Activated CD4-positive, alpha-beta T cell treated with anti-CD3 and anti-CD28 coated beads for 24 hours (primary cell): ENCODE results near the gene SUFU.
A peak's percentile ranks its signal among the peaks of the same experiment; 100 is the strongest.
"Not testable (repeated sequence)": the region's sequence is repeated elsewhere in the genome, so short reads cannot be mapped to it uniquely, and the experiment has no call there.

Experiments used
- DNase-seq, 2 donors: peaks; one replicate each; pipeline ENCODE4 v3.0.0-alpha.2; 2020; ENCODE audit warnings: low read depth in 2 of 2

The SUFU gene

DNA sequence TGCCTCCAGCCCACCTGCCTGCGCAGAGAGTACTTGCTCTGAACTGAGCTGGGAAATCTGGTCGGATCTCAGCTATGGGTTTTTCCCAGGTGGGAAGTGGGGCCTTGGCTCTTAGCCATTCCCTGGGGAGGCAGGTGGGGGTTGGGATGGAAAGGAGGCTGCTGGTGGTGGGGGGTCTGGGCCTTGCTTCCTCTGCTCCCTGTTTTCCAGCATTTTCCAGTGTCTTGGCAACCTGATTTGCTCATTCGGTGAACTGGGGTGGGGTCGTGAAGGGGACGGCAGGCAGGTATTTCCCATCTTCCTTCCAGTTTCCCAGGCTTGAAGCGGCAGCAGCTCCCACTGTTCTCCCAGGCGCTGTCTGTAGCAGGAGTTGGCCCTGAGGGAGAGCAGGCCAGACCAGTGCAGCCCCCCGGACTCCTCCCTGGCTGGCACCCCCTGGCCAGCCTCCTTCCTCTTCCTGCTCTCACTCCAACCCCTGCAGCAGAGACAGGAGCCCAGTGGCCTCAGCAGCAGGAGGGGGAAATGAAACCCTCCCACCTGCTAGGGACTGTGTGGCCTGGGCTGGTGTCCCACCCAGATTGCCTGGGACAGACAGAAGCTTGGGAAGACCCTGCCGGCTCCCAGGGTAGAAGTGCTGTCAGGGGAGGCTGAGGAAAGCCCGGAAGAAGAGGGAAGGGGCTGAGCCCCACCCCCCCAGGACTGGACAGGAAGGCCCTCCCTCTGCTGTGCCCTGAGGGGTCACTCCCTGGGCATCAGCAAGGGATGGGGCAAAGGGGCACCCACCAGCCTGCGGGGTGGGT, 147.1 kb downstream of the SUFU start:
- no peak for DNase-seq

DNA sequence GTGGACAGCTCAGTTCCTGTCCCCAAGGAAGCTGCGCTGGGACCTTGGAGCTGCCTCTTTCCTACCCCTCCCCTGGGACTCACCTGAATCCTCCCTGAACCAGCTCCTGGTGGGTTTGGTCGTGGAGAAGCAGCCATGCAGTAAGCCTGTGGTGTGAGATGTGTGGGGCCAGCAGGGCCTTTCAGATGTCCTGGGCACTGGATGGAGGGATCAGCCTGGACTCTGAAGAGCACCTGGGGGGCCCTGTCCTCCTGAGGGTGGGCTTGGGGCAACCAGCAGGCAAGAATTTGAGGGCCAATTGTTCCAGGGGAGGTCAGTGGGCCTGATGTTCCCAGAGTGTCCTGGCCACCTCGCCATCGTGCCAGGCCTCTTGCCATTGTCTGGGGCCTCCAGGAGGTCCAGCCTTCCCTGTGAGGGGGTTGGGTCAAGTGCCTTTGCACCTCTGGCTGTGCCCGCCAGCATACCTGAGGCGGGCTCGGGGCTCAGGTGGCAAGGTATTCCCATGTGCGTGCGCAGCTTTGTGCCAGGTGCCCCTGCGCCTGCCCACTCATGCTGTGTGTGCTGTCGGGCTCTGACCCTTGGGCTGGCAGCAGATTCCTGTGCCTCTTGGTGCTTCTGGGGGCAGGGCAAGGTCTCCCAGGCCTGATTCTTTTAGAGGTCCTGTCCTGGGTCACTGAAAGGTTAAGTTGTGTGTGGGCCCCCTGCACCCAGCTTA, 147.8 kb downstream of the SUFU start:
- no peak for DNase-seq

DNA sequence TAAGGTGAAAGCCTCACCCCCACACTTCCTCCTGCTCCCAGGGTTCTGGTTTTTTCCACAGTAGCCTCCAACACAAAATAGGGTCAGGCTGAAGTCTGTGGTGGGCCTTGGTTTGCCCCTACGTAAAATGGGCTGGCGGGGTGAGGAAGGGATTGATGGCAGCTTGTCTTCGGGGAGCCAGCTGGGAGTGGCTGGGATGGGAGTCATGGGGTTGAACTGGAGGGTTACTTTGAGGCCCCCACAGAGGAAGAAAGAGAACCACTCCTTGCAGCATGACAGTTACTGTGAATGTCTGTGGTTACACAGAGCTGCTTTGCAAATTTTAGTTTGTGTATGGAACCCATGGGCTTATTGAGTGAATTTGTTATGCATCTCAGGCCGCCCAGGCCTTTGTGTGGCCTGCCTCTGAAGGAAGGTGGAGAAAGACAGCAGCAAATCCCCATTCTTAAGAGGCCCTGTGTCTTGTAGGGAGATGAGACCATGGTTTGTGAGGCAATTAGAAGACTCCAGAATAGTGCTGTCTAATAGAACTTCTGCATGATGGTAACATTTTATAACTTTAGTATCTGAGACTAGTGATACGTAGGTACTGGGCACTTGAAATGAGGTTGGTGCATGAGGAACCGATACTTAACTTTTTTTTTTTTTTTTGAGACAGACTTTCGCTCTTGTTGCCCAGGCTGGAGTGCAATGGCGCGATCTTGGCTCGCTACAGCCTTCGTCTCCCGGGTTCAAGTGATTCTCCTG, 148.6 kb downstream of the SUFU start:
- DNase-seq = no peak

DNA sequence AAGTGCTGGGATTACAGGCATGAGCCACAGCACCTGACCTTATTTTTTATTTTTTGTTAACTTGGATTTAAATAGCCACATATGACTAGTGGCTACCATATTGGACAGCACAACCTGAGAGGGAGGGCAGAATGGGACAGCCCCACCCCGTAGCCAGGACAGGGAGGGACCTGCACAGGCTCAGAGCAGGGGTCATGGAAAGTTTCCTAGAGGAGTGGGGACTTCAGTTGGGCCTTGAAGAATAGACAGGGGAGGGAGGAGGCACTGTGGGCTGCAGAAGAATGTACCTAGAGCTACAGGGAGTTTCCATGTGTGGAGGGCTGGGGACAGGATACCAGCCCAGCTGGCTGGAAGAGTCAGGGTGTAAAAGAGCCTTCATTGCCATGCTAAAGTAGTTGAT, 149.3 kb downstream of the SUFU start:
- DNase-seq = no peak

DNA sequence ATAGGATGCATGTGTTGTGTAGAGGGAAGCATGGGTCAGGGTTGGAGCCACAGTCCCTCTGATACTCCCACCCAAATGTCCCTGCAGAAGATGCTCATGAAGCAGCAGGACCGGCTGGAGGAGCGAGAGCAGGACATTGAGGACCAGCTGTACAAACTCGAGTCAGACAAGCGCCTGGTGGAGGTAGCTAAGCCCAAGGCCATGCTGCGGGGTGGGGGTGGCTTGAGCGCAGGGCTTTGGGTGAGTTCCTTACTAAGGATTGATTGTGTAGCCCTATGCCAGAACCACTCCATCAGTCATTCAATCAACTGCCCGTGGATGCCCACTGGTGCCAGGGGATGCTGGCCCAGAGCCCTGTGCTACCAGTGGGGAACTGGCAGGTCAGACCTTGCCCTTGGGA, 150.8 kb downstream of the SUFU start:
- DNase-seq = no peak

DNA sequence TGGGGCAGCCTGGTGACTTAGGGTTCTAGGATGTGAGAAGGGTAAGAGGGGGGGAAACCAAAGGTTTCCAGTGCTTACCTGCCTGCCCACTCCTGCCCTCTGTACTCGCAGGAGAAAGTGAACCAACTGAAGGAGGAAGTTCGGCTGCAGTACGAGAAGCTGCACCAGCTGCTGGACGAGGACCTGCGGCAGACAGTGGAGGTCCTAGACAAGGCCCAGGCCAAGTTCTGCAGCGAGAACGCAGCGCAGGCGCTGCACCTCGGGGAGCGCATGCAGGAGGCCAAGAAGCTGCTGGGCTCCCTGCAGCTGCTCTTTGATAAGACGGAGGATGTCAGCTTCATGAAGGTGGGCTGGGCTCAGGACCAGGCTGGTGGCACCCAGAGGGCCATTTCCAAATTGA, 151.2 kb downstream of the SUFU start:
- DNase-seq = no peak

DNA sequence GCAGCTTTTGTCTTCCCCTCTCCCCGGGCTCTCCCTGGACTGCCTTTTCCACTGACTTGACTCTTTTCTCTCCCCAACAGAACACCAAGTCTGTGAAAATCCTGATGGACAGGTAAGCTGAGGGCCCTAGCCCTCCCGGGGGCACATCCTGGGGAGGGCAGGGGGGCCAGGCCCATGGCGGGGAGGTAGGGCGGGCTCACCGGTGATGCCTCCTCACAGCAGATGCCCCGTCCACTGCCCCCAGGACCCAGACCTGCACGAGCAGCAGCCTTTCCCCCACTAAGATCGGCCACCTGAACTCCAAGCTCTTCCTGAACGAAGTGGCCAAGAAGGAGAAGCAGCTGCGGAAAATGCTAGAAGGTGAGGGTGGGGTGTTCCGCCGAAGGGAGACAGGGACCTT, 152.3 kb downstream of the SUFU start:
- DNase-seq = no peak

DNA sequence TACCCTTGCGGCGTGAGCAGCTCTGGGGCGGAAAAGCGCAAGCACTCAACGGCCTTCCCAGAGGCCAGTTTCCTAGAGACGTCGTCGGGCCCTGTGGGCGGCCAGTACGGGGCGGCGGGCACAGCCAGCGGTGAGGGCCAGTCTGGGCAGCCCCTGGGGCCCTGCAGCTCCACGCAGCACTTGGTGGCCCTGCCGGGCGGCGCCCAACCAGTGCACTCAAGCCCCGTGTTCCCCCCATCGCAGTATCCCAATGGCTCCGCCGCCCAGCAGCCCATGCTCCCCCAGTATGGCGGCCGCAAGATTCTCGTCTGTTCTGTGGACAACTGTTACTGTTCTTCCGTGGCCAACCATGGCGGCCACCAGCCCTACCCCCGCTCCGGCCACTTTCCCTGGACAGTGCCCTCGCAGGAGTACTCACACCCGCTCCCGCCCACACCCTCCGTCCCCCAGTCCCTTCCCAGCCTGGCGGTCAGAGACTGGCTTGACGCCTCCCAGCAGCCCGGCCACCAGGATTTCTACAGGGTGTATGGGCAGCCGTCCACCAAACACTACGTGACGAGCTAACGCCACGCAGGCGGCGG, 153.1 kb downstream of the SUFU start:
- no peak for DNase-seq

DNA sequence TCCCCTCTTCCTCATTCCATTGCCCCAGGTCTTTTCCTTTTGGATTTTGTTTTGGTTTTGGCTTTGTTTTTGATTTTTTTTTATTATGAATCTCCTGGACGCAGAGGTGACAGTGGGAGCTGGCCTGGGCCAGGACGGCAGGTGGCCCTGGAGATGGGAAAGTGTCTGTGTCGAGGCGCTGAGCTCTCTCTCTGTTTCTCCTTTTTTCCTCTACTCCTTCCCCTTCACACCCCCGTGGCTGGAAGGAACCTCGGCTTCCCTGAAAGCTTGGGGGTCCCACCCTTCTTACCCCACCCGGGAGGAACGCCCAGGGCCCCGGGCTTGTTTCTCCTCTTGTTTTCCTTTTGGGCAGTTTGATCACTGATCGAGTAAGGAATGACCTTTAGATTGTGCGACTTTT, 153.7 kb downstream of the SUFU start:
- no peak for DNase-seq

DNA sequence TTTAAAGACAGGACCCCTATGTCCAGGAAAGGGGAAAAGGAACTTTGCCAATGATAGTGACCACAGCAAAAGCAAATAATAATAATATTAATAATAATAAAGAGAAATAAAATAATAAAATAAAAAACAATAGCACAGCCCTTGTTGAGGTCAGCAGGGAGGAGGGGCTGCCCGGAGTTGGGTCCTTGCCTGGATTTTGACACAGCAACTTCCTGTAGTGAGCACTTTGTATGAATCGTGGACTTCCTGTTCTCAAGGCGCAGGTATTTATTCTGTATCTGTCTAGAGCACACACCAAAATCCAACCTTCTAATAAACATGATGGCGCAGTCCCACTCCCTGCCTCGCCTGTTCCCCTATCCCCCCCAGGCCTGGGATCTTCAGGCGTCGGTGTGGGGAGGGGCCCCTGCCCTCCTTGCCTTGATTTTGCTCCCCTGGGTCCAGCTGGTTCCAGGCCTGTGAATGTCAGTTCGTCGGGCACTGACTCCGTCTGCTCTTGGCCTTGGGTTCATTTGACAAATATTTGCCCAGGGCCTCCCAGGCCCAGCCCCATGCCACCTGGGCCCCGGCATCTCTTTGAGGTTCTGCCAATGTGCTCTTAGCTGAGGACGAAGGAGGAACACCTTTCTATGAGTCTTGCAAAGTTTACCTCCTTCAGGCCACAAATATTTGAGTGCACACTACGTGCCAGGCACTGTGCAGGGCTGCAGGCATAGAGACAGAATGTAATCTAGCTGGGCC, 154.4 kb downstream of the SUFU start:
- no peak for DNase-seq

DNA sequence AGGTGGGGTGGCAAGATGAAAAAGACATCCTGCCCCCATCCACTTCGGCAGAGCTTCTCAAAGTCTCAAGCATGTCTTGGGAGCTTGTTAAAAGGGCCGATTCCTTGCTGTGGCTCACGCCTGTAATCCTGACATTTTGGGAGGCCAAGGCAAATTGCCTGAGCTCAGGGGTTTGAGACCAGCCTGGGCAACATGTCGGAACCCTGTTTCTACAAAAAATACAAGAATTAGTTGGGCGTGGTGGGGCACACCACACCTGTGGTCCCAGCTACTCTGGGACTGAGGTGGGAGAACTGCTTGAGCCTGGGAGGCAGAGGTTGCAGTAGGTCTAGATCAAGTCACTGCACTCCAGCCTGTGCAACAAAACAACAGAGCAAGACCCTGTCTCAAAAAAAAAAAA, 155.0 kb downstream of the SUFU start:
- DNase-seq = no peak

DNA sequence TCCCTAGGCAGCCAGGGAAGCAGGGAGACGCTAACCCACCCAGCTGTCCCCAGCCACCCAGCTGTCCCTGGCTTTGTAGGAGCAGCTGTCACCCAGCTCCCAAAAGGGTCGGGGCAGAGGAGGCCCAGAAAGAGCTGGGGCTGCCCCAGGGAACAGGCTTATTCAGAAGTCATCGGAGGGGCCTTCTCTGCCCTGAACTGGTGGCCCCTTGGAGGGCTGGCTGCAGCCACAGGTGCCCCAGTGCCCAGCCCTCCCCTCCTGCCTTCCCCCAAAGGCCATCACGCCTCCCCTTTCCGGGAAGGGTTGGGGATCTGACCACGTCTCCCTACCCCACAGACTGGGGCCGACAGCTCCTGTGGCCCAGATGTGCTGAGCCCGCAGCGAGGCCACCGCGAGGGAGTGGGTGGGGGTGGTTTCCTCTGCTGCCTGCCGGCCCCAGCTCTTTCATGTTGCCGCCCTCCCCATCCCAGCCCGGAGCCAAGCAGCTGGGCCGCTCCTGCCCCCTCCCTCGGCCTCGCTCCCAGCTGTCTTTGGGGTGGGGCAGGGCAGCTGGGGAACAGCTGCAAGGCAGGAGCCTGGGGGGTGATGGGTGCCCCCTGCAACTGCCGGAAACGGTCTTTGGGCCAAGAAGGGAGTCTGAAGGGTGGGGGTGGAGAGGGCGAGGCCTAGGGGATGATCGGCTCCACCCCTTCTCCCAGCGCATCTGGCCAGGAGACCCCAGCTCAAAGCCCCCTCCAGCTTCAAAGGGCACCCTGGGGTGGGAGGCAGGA, 157.3 kb downstream of the SUFU start:
- peak; percentile 49 to 65 for DNase-seq

DNA sequence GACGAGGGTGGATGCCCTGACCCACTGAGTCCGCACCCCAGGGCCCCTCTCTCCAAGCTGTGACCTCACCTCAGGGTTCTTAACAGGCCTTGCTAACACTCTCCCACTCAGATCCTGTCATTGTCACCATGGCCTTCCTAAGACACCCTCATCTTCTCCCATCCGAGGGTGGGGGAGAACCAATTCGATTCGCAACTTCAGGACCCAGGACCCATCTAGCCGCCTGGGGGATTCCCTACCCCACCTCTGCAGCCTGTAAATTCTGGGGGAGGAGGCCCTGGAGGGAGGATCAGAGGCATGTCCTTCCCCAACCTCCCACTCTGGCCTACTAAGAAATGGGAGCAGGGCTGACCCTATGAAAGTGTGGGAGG, 157.9 kb downstream of the SUFU start:
- no peak for DNase-seq

DNA sequence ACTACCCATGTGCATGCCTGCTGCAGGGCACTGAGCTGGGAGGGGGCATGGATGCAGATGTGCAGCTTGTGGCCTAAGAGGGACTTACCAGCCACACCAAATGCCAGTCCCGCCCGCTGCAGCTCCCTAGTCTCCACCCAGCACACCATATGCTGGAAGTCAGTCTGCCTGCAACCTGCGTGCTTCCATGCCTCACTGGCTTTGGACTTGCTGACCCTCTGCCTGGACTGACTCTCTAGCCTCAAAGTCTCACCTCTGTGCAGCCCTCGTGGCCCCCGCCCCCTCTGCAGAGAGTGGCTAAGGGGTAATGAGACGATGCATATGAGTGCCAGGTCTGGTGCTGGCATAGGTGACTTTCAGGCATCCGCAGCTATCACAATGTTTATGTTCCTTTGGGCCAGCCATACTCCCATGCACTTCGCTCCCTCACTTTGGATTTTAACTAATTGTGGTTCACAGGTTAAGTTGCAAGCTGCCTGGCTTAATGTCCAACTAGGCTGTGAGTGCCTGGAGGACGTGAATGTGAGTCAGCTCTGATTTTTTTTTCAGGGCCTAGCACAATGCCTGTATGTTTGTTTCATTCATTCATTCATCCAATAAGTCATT, 162.2 kb downstream of the SUFU start:
- DNase-seq = no peak

DNA sequence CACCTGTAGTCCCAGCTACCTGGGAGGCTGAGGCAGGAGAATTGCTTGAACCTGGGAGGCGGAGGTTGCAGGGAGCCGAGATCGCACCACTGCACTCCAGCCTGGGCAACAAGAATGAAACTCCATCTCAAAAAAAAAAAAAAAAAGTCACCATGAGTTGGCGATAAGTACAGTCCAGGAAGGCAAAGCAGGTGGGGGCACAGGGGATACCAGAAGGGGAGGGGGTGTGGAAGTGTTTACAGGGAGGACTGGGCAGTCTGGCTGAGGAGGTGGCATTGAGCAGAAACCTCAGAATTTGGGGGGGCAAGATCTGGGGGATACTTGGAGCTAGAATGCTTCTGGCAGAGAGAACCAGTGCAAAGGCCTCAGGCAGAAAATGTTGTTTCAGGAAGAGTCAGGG, 163.6 kb downstream of the SUFU start:
- not testable (repeated sequence) for DNase-seq

DNA sequence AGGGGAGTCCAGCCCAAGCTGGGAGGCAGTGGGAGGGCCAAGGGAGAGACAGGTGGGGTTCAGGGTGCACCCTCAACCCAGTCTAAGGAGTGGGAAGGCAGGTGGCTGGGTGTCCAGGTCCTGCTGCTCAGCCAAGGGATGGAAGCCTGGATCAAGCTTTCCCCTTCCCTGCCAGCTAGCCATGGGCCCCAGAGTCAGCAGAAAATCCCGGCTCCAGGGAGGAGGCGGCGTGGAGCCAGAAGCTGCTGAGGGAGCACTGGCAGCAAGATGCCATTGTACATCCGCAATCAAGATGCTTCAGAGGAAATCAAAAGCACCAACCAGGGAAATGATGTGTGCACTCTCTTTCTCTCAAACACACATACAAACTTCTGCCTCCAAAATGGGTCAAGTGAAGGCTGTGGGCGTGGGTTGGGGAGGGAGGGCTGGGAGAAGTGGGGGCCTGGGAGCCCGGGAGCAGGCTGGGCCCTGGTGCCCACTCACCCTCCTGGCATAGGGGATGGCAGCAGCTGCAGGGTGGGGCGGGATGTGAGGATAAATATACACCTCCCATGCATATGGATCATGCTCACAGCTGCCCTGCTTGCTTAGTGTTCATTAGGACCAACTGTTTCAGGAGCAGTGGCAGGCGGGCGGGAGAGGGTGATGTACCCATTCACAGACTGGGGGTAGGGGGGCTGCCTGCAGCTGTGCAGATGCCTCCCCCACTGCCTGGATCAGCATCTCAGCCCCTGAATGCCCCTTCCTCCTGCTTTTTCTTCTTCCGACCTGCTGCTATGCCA, 164.7 kb downstream of the SUFU start:
- no peak for DNase-seq

DNA sequence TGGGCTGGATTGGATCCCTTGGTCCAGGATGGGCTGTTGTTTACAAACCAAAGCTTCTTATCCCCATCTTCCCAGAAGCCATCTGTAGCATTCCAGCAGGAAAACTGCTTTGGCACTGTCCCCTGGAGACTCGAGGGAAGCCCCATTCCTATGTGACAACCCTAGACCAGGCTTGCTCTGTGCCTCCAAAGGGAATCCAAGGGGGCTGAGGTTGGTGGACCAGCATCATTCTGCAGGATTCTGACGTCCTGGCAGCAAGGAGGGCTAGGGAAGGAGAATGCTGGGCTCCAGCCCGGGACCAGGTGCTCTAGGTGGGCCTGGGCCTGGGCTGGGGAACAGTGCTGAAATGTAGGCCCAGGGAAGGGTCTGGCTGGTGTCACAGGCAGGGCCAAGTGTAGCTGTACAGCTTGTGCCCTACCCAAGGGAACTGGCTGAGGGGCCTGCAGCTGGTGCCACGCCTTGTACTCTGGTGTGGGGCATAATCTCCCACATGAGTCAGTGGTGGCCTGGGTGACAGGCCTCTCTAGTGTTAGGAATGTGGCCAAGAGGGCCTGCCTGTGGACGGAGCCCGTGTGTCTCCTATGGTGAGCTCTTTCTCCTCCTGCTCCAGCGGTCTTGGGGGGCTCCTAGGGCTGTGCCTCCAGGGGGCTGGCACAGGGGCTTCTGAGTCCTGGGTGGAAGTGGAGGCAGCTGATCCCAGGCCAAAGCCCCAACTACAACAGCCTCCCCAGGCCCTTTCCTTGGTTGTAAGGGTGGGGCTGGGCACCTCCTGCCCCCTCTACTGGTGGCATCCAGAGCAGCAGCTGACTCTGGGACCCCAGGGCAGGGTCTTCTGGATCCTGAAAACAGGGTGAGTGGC, 165.7 kb downstream of the SUFU start:
- DNase-seq = no peak

DNA sequence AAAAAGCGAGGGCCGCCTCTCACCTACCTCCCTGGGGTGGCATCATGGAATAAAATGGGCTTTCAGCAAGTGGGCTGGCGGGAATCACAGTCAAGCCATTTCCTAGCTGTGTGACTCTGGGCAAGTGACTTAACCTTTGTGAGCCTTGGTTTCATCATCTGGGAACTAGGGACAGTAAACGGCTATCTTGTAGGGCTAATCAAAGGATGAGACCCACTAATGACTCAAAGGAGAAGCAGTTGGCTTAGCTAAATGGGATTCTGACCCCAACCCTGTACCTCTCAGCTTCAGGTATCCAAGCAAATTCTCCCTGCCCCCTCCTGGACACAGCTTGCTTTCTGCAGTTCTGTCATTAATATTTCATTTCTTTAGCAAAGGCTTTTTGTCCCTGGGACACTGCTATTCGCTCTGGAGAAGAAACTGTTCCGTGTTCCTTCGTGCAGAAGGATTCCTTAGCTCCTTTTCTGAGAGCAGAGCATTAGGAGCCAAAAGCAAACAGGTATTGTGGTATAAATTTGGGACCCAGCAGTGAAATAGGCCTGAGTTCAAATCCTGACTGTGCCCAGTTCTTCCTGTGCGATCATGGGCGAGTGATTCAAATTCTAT, 166.4 kb downstream of the SUFU start:
- DNase-seq = no peak
